Stomach (tissue), 9 donors: ENCODE data around the gene SOCS3. TPM values are rescaled to one million over a fixed set of nuclear protein-coding genes. Genes with fewer than 3 reads are reported as not detected.
"Not testable (repeated sequence)": the region's sequence is repeated elsewhere in the genome, so short reads cannot be mapped to it uniquely, and the experiment has no call there.

Experiments
- DNase-seq, 2 donors: peaks; one replicate each; pipeline versions ENCODE4 v3.0.0 to v3.0.0-alpha.2; 2013 to 2019
- H3K27ac ChIP-seq, 5 donors: fragments of 200-600 bp in 4 of 5; sonication (generic) in 4 of 5; one replicate each; pipeline ENCODE4 v1.5.1; 2013 to 2019; ENCODE audit warnings: mild to moderate bottlenecking in 1 of 5, moderate library complexity in 1 of 5
- H3K27me3 ChIP-seq, 3 donors: fragments of 200-600 bp; sonication (generic); one replicate each; pipeline ENCODE4 v1.5.1; 2017 to 2019; ENCODE audit warnings: mixed run types in 1 of 3
- H3K36me3 ChIP-seq, 4 donors: fragments of 200-600 bp; sonication (generic); 1 replicate in 3 of 4; 2 replicates in 1 of 4; pipeline ENCODE4 v1.5.1; 2016 to 2019
- H3K4me1 ChIP-seq, 4 donors: fragments of 200-600 bp; sonication (generic); one replicate each; pipeline ENCODE4 v1.5.1; 2016 to 2019
- H3K4me3 ChIP-seq, 4 donors: fragments of 200-600 bp; sonication (generic) in 3 of 4; one replicate each; pipeline ENCODE4 v1.5.1; 2016 to 2019; ENCODE audit warnings: mild to moderate bottlenecking in 1 of 4
- H3K9me3 ChIP-seq, 4 donors: fragments of 200-600 bp; sonication (generic); one replicate each; pipeline ENCODE4 v1.5.1; 2016 to 2019
- EP300 ChIP-seq: sonication (generic); formaldehyde crosslinking; IDR thresholded peaks from one replicate; pipeline ENCODE4 v1.6.1; 2017; ENCODE audit warnings: antibody characterized with exemption
- POLR2A ChIP-seq, 4 donors: fragments of 450-650 bp; IDR thresholded peaks; one replicate each; pipeline ENCODE4 v1.6.1; 2016; ENCODE audit warnings: antibody characterized with exemption in 4 of 4, control low read depth in 2 of 4, mild to moderate bottlenecking in 1 of 4, moderate library complexity in 1 of 4
- POLR2AphosphoS5 ChIP-seq, 3 donors: sonication (generic); formaldehyde crosslinking; IDR thresholded peaks; one replicate each; pipeline ENCODE4 v1.6.1; 2016; ENCODE audit warnings: antibody characterized with exemption in 3 of 3
- WGBS, 5 donors: extraction: QIAGEN DNeasy Blood & Tissue Kit in 3 of 5; methylation state at CpG; one replicate each; pipeline versions ENCODE4 v1.1.5 to v1.1.7; 2013 to 2018; 5-methylcytosine and 5-hydroxymethylcytosine counted together
- intact Hi-C: fragments of 100-400 bp; cut with DNase I; formaldehyde crosslinking; loops from one replicate; pipeline ENCODE4 v1.15.1; 2023; ENCODE audit warnings: low total_unique reads
- polyA plus RNA-seq, 3 donors: library from polyadenylated mRNA; stranded (reverse); fragments of 200-250 nt; gene quantifications; one replicate each; pipeline ENCODE4 v1.2.3, GENCODE V29; 2013
- small RNA-seq, 4 donors: library from RNA; depleted of rRNA; stranded (forward); fragments of <200 nt; gene quantifications; one replicate each; pipeline ENCODE3, GENCODE V24; 2016
- total RNA-seq, 5 donors: library from RNA; depleted of rRNA; stranded (reverse); fragments of >200 nt; gene quantifications; one replicate each; pipeline versions ENCODE4 v1.1.0 to v1.2.3, GENCODE V29; 2014 to 2016
- TF ChIP-seq, protein P1 (sequence below), 7 experiments: fragments of 450-650 bp in 4 of 7; fragments of 200-600 bp in 3 of 7; sonication (generic) in 3 of 7; IDR thresholded peaks; one replicate each; pipeline ENCODE4 v1.5.1; 2016 to 2019; ENCODE audit warnings: antibody characterized with exemption in 7 of 7, control low read depth in 2 of 7, mild to moderate bottlenecking in 1 of 7
- donor health status: healthy with polysubstance abuse.
- donor health status: Bipolar disorder and iron deficiency.
- donor health status: healthy.

Gene SOCS3
- total and polyA plus RNA-seq, 8 donors = 18.7 to 62.9 (median 50.1) TPM

DNA sequence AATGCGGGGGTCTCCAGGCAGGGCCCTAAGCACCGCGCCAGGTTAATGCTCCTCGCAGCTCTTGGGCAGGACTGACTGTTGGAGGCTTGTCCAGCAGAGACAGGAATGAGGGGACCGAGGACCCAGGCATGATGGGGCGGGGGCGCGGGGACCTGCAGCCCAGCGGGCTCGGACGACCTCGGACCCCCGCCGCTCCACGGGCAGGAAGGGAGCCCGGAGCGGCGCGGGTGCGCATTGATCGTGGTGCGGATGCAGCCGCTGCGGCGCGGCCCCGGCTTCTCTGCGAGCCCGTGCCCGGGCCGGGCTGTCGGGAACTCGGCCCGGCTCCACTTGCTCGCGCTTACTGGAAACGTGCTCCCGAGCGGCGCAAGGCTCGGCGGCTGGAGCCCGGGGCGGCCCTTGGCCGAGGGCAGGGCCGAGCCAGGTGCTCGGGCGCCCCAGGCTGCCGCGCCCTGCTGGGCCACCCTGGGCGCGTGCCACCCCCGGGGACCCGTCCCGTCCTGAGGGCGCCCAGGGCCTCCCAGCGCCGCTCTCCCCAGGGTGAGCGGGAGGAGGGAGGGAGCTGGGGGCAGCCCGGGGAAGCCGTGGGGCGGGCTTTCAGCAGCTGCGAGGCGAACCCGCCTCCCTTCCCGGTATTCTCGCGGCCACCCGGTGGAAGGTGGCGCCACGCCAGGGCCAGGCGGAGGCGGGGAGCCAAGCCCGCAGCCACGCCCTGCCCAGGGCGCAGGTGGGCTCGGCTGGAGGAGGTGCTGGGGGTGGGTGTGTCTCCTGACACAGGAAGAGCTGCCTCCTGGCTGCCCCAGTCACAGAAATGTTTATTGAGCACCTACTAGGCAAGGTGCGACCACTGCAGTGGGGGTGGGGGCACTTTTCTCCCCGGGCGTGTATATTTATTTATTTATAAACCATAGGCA lies 45.9 kb downstream of the SOCS3 start:
- H3K4me1 ChIP-seq = peaks cover 40 to 58% (median 53%) of the 10 kb centered on the region in 4 donors
- no peaks in the 10 kb centered on the region for H3K36me3 ChIP-seq
- TF ChIP-seq EP300 (peak; percentile 84), POLR2A (IDR thresholded peaks at IDR 0.05) (no peak), POLR2AphosphoS5 (IDR thresholded peaks at IDR 0.05) (peak; percentile 77 to 90 (median 80))
- TF ChIP-seq, protein P1, sequence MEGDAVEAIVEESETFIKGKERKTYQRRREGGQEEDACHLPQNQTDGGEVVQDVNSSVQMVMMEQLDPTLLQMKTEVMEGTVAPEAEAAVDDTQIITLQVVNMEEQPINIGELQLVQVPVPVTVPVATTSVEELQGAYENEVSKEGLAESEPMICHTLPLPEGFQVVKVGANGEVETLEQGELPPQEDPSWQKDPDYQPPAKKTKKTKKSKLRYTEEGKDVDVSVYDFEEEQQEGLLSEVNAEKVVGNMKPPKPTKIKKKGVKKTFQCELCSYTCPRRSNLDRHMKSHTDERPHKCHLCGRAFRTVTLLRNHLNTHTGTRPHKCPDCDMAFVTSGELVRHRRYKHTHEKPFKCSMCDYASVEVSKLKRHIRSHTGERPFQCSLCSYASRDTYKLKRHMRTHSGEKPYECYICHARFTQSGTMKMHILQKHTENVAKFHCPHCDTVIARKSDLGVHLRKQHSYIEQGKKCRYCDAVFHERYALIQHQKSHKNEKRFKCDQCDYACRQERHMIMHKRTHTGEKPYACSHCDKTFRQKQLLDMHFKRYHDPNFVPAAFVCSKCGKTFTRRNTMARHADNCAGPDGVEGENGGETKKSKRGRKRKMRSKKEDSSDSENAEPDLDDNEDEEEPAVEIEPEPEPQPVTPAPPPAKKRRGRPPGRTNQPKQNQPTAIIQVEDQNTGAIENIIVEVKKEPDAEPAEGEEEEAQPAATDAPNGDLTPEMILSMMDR (IDR thresholded peaks at IDR 0.05) = peak in 2 of 7 experiments; percentile 4 to 21
- H3K27ac ChIP-seq = peak overlapping the region; percentile 85 to 96 (median 91)
- H3K27me3 ChIP-seq = peaks cover 0 to 12% (median 0%) of the 10 kb centered on the region in 3 donors
- no peaks in the 10 kb centered on the region for H3K9me3 ChIP-seq
- 1 to 6% (median 2%) methylated on average over 26 to 80 of the region's 80 CpGs for WGBS, 5 donors
- intact Hi-C loops = no loop called here
- DNase-seq = peak; percentile 90 to 97
- peak overlapping the region; percentile 40 to 52 (median 47) for H3K4me3 ChIP-seq

DNA sequence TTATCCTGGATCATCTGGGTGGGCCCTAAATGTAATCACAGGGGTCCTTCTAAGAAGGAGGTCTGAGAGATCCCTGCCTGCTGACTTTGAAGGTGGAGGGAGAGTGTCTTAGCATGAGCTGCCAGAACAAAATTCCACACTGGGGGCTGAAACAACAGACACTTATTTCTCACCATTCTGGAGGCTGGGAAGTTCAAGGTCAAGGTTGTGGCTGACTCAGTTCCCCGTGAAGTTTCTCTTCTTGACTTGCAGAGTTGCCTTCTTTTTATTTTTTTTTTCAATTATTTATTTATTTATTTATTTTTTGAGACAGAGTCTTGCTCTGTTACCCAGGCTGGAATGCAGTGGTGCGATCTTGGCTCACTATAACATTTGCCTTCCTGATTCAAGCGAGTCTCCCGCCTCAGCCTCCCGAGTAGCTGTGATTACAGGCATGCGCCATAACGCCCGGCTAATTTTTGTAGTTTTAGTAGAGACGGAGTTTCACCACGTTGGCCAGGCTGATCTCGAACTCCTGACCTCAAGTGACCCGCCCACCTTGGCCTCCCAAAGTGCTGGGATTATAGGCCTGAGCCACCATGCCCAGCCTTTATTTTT lies 50.1 kb downstream of the SOCS3 start:
- intact Hi-C loops = not testable (repeated sequence)
- 90 to 94% (median 93%) methylated on average over 12 of the region's 12 CpGs for WGBS, 5 donors

DNA sequence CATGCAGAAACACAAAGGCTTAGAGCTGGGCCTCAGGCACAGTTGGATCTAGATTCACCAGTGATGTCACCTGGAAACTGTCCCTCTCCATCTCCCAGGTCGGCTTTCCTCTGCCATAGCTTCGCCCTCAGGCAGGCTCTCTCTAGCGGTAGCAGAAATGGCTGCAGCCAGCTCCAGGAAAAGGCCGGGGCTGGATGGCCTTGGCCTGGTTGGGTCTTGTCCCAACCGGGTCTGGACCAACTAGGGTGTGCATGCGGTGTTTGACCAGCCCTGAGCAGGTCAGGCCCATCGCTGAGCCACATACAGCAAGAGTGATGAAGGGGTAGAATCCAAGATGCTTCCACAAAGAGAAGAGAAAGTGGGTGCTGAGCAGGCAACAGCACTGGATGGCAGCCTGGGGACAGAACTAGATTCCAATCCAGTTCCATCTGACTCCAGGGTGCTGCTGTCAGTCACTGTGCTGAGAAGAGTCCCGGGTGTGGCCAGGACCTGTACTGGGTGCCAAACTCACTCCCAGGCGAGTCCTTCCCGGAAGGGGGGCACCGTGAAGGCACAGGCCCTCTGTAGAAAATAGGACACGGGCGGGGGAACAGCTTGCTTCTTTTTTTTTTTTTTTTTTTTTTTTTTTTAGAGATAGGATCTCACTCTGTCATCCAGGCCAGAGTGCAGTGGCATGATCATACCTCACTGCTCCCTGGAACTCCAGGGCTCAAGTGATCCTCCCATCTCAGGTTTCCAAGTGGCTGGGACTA lies 51.8 kb downstream of the SOCS3 start:
- no peaks in the 10 kb centered on the region for H3K36me3 ChIP-seq
- intact Hi-C loops = no loop called here
- H3K4me1 ChIP-seq = peaks cover 0 to under 1% (median 0%) of the 10 kb centered on the region in 4 donors
- no peaks in the 10 kb centered on the region for H3K27me3 ChIP-seq
- no peak overlapping the region for H3K27ac ChIP-seq
- no peak for DNase-seq
- H3K9me3 ChIP-seq = peaks cover 0 to 3% (median 0%) of the 10 kb centered on the region in 4 donors
- TF ChIP-seq POLR2A (IDR thresholded peaks at IDR 0.05) (no peak), EP300 (no peak), POLR2AphosphoS5 (IDR thresholded peaks at IDR 0.05) (no peak)
- TF ChIP-seq, protein P1 (IDR thresholded peaks at IDR 0.05) = no peak
- no peak overlapping the region for H3K4me3 ChIP-seq
- WGBS, 5 donors = 81 to 88% (median 84%) methylated on average over 13 of the region's 13 CpGs

More for the DNA sequence above, 50.1 kb downstream of the SOCS3 start:
- H3K36me3 ChIP-seq, H3K27ac ChIP-seq, H3K27me3 ChIP-seq, H3K9me3 ChIP-seq, DNase-seq, H3K4me3 ChIP-seq: not testable (repeated sequence)
- H3K4me1 ChIP-seq = peaks cover 11 to 18% (median 16%) of the 10 kb centered on the region in 4 donors

DNA sequence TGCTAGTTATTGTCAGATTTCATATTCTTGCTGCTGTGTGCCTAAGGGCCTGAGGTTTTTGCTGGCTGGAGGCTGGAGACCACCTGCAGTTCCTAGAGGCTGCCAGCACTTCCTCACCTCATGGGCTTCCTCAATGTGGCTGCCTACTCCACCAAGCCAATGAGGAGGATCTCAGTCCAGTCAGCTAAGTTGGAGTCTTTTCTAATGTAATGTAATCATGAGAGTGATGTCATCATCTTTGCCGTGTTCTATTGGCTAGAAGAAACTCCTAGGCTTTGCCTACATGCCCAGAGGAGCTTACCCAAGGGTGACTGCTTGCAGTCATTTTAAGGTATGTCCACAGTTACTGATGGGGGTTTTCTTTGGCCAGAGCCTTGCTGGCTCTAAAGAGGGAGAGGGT lies 53.0 kb downstream of the SOCS3 start:
- 62 to 80% (median 66%) methylated on average over 1 of the region's 1 CpG; no CpG with 5 or more reads in 1 of the 5 donors for WGBS, 5 donors
- Histone ChIP-seq H3K4me3 (no peak overlapping the region), H3K9me3 (peaks cover 0 to 3% (median 0%) of the 10 kb centered on the region in 4 donors), H3K36me3 (no peaks in the 10 kb centered on the region), H3K4me1 (no peaks in the 10 kb centered on the region), H3K27ac (no peak overlapping the region), H3K27me3 (no peaks in the 10 kb centered on the region)
- DNase-seq = no peak
- intact Hi-C loops = no loop called here
- TF ChIP-seq POLR2A (IDR thresholded peaks at IDR 0.05) = no peak
- no peak for TF ChIP-seq POLR2AphosphoS5 (IDR thresholded peaks at IDR 0.05)
- TF ChIP-seq, protein P1 (IDR thresholded peaks at IDR 0.05) = no peak
- no peak for TF ChIP-seq EP300

Small RNA genes lying within 50 kb of the gene (small RNA-seq; reads per million reads assigned to genes)
- gene RF00415 (0 reads per million in 4 donors), gene RN7SL236P (0 reads per million in 4 donors)

Other genes with a start within 250 kb of the SOCS3 start
- 100 to 1,000 TPM in 1 of 5 donors, 10 to 100 TPM in 4; 29.9 to 223 (median 46.1) TPM for gene TMC6, start 231.3 kb downstream of the SOCS3 start, total RNA-seq
- gene TMC6, start 231.3 kb downstream of the SOCS3 start, polyA plus RNA-seq = 10 to 100 TPM in 2 of 3 donors, 1 to 10 TPM in 1; 9.2 to 43.5 (median 17.9) TPM
- 10 to 100 TPM in 2 of 5 donors, 1 to 10 TPM in 3; 4.1 to 19.8 (median 7.8) TPM for gene TMC8, start 229.3 kb downstream of the SOCS3 start, total RNA-seq
- gene TMC8, start 229.3 kb downstream of the SOCS3 start, polyA plus RNA-seq = 1 to 10 TPM; 1.6 to 3.3 (median 2.4) TPM
- gene C17orf99, start 213.7 kb downstream of the SOCS3 start, total RNA-seq = not detected
- under 1 TPM in 1 of 3 donors, not detected in 2; 0.08 TPM for gene C17orf99, start 213.7 kb downstream of the SOCS3 start, polyA plus RNA-seq
- gene SYNGR2, start 191.5 kb downstream of the SOCS3 start, total RNA-seq = 100 to 1,000 TPM in 1 of 5 donors, 10 to 100 TPM in 4; 28.6 to 219 (median 44.9) TPM
- 100 to 1,000 TPM in 1 of 3 donors, 10 to 100 TPM in 2; 36.0 to 151 (median 71.7) TPM for gene SYNGR2, start 191.5 kb downstream of the SOCS3 start, polyA plus RNA-seq
- gene TK1, start 173.0 kb downstream of the SOCS3 start, total RNA-seq = 10 to 100 TPM in 4 of 5 donors, 1 to 10 TPM in 1; 4.5 to 35.6 (median 17.8) TPM
- 10 to 100 TPM in 2 of 3 donors, 1 to 10 TPM in 1; 8.7 to 38.1 (median 17.7) TPM for gene TK1, start 173.0 kb downstream of the SOCS3 start, polyA plus RNA-seq
- gene AFMID, start 172.7 kb downstream of the SOCS3 start, total RNA-seq = 100 to 1,000 TPM in 3 of 5 donors, 10 to 100 TPM in 2; 29.6 to 189 (median 109) TPM
- gene AFMID, start 172.7 kb downstream of the SOCS3 start, polyA plus RNA-seq = 10 to 100 TPM; 25.7 to 39.7 (median 27.2) TPM
- 10 to 100 TPM in 1 of 5 donors, 1 to 10 TPM in 3, not detected in 1; 3.9 to 10.5 (median 5.4) TPM for gene BIRC5, start 145.8 kb downstream of the SOCS3 start, total RNA-seq
- gene BIRC5, start 145.8 kb downstream of the SOCS3 start, polyA plus RNA-seq = 10 to 100 TPM in 2 of 3 donors, 1 to 10 TPM in 1; 3.4 to 10.3 (median 10.1) TPM
- gene TMEM235, start 128.4 kb downstream of the SOCS3 start, total RNA-seq = not detected
- not detected for gene TMEM235, start 128.4 kb downstream of the SOCS3 start, polyA plus RNA-seq
- 100 to 1,000 TPM in 2 of 5 donors, 10 to 100 TPM in 3; 27.8 to 209 (median 41.7) TPM for gene PGS1, start 18.6 kb upstream of the SOCS3 start, total RNA-seq
- 10 to 100 TPM; 11.9 to 19.1 (median 14.9) TPM for gene PGS1, start 18.6 kb upstream of the SOCS3 start, polyA plus RNA-seq
- 1 to 10 TPM in 1 of 5 donors, under 1 TPM in 1, not detected in 3; 0.45 to 2.4 TPM for gene DNAH17, start 217.3 kb upstream of the SOCS3 start, total RNA-seq
- under 1 TPM in 1 of 3 donors, not detected in 2; 0.03 TPM for gene DNAH17, start 217.3 kb upstream of the SOCS3 start, polyA plus RNA-seq